Activated CD8-positive, alpha-beta memory T cell treated with anti-CD3 and anti-CD28 coated beads for 48 hours (primary cell): Measurements from ENCODE around the gene HDHD3.
"Not testable (repeated sequence)": the region's sequence is repeated elsewhere in the genome, so short reads cannot be mapped to it uniquely, and the experiment has no call there.

ENCODE experiments used
- DNase-seq, 3 experiments: peaks; one replicate each; pipeline ENCODE4 v3.0.0-alpha.2; 2020; ENCODE audit warnings: low read depth in 2 of 3, low spot score in 2 of 3

The HDHD3 gene

GRCh38 chr9:113368348-113368981 is 8.3 kb downstream of the HDHD3 start:
- DNase-seq, result no peak

GRCh38 chr9:113365652-113366051 is 11.1 kb downstream of the HDHD3 start:
- DNase-seq, result not testable (repeated sequence)

GRCh38 chr9:113364951-113365350 is 11.8 kb downstream of the HDHD3 start:
- no peak for DNase-seq

GRCh38 chr9:113363336-113363735 is 13.4 kb downstream of the HDHD3 start:
- no peak for DNase-seq

- no peak for DNase-seq
Observed at GRCh38 chr9:113361304-113362018, 15.3 kb downstream of the HDHD3 start.

GRCh38 chr9:113360242-113360842 is 16.4 kb downstream of the HDHD3 start:
- DNase-seq, result no peak

- no peak for DNase-seq
Observed at GRCh38 chr9:113359385-113359784, 17.4 kb downstream of the HDHD3 start.

GRCh38 chr9:113356686-113357292 is 20.0 kb downstream of the HDHD3 start:
- DNase-seq, result no peak

GRCh38 chr9:113355040-113355596 is 21.7 kb downstream of the HDHD3 start:
- no peak for DNase-seq

- no peak for DNase-seq
Observed at GRCh38 chr9:113352411-113352810, 24.4 kb downstream of the HDHD3 start.

GRCh38 chr9:113352006-113352405 is 24.8 kb downstream of the HDHD3 start:
- no peak for DNase-seq

- DNase-seq, result no peak
Observed at GRCh38 chr9:113350937-113351336, 25.8 kb downstream of the HDHD3 start.

GRCh38 chr9:113350107-113350661 is 26.6 kb downstream of the HDHD3 start:
- no peak for DNase-seq

GRCh38 chr9:113349445-113350094 is 27.2 kb downstream of the HDHD3 start, which contains the start of gene BSPRY:
BSPRY (plus strand) TSS chr9:113349541; CDS start chr9:113349580, 39 bp downstream.
- DNase-seq, result no peak

- no peak for DNase-seq
Observed at GRCh38 chr9:113349066-113349444, 27.7 kb downstream of the HDHD3 start.

GRCh38 chr9:113348437-113348836 is 28.3 kb downstream of the HDHD3 start:
- DNase-seq, result no peak

GRCh38 chr9:113345671-113346070 is 31.1 kb downstream of the HDHD3 start:
- no peak for DNase-seq

GRCh38 chr9:113345190-113345589 is 31.6 kb downstream of the HDHD3 start:
- DNase-seq, result no peak

- DNase-seq, result no peak
Observed at GRCh38 chr9:113343732-113344231, 33.0 kb downstream of the HDHD3 start.

- no peak for DNase-seq
Observed at GRCh38 chr9:113341712-113342410, 34.9 kb downstream of the HDHD3 start.
